HAP-1 (cell line): ENCODE measurements around the gene MYO10.

Experiments used
- DNase-seq, 2 experiments: peaks; one replicate each; pipeline ENCODE4 v3.0.0-alpha.2; 2016 to 2020; ENCODE audit warnings: low spot score in 2 of 2
- H3K27me3 ChIP-seq: fragments of 250-450 bp; sonication (Bioruptor Pico); 2 replicates; pipeline ENCODE4 v1.5.1; 2020; ENCODE audit warnings: low read depth, mild to moderate bottlenecking, moderate library complexity
- H3K36me3 ChIP-seq: fragments of 250-450 bp; sonication (Bioruptor Pico); replicated peaks from 2 replicates; pipeline ENCODE4 v1.5.1; 2020; ENCODE audit warnings: mild to moderate bottlenecking
- H3K4me1 ChIP-seq: fragments of 250-450 bp; sonication (Bioruptor Pico); 2 replicates; pipeline ENCODE4 v1.5.1; 2020; ENCODE audit warnings: mild to moderate bottlenecking
- H3K4me3 ChIP-seq: fragments of 250-450 bp; sonication (Bioruptor Pico); 2 replicates; pipeline ENCODE4 v1.5.1; 2020; ENCODE audit warnings: mild to moderate bottlenecking, moderate library complexity
- H3K9me3 ChIP-seq: fragments of 250-450 bp; sonication (Bioruptor Pico); 2 replicates; pipeline ENCODE4 v1.5.1; 2020; ENCODE audit warnings: mild to moderate bottlenecking, moderate library complexity
- in situ Hi-C: fragments of 300-500 bp; cut with MboI; formaldehyde crosslinking; loops from 3 replicates; pipeline ENCODE4 v1.14.3; 2020; ENCODE audit warnings: low sequenced_read_pairs, inconsistent platforms, mixed read lengths

MYO10 gene

DNA sequence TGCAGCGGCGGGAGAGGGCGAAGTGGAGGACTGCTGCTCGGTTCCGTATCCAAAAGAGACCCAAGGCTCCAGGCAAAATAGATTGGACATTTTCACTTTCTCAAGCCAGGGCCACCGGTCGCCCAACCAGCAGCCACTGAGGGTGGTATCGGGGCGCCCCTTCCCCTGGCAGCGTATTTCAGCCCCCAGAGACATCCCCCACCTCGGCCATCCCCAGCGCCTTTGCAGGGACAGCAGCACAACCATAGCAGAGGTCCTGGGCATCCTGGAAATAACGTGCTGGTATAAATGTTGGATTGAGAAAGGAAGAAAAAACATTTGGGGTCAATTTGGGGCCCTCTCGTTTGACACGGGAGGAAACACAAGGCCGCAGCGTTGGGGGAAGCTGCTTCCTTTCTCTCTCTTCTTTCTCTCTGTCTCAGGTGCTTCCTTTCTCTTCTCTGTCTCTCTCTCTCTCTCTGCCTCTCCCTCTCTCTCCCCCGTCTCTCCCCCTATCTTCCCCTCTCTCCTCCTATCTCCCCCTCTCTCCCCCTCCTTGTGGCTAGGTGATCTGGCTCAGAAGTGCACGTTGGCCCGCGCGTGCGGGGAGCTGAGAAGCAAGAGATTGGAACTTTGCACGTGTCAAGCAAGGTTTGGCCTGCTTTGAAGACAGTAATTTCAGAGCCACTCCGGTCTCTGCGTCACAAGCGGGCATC, 318.7 kb downstream of the MYO10 start:
- H3K9me3 ChIP-seq: no peaks in the 10 kb centered on the region
- H3K4me3 ChIP-seq: peak overlapping the region; percentile 64
- in situ Hi-C loops: no loop called here
- H3K36me3 ChIP-seq: no peaks in the 10 kb centered on the region
- peaks cover 19% of the 10 kb centered on the region for H3K4me1 ChIP-seq
- DNase-seq: no peak
- no peaks in the 10 kb centered on the region for H3K27me3 ChIP-seq

DNA sequence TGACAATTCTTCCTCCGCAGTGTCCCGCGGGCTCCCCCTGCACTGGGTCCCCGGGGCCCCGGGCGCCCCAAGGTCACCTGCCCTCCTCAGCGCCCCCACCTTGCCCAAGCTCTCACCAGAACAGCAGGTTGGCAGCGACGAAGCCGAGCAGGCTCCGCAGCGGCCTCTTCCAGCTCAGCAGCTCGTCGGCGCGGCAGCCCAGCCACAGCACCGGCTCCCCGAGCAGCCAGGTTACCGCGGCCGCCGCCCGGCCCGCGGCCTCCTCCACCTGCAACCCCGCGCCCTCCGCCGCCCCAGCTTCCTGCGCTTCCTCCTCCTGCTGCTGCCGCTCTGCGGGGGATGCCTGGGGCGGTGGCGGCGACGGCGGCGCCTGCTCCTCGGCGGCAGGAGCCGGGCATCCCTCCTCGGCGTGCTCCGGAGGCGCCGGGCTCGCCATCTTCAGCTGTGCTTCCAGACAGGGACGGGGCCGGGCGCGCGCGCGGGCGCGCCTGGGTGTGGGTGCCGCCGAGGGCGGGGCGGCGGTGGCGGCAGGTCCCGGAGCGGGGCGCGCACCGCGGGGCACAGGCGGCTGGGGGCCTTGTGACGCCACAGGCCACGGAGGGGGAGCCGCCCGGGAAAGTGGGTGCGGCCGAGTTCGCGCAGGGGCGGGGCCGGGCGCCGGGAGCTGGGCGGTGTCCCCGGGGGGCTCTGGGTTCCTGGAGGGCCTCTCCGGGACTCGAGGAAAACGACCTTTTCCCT, 319.4 kb downstream of the MYO10 start, which contains the start of gene RETREG1:
TSS of gene RETREG1 (minus strand) at position 462 of the 738 bp plus-strand sequence. CDS start at position 436, 26 bp downstream.
- Histone ChIP-seq H3K9me3 (no peaks in the 10 kb centered on the region), H3K27me3 (no peaks in the 10 kb centered on the region), H3K4me3 (peak within 1 kb of the TSS; percentile 64), H3K36me3 (no peaks in the 10 kb centered on the region), H3K4me1 (peaks cover 19% of the 10 kb centered on the region)
- in situ Hi-C loops: no loop called here
- DNase-seq: peak; percentile 46 to 80

GRCh38 chr5:16615741-16616535, 320.1 kb downstream of the MYO10 start:
- in situ Hi-C loops: no loop called here
- peak; percentile 13 to 27 for DNase-seq
- no peaks in the 10 kb centered on the region for H3K36me3 ChIP-seq
- H3K27me3 ChIP-seq: no peaks in the 10 kb centered on the region
- H3K4me3 ChIP-seq: peak overlapping the region; percentile 64
- no peaks in the 10 kb centered on the region for H3K9me3 ChIP-seq
- H3K4me1 ChIP-seq: peaks cover 19% of the 10 kb centered on the region

GRCh38 chr5:16612007-16612406, 324.1 kb downstream of the MYO10 start:
- in situ Hi-C loops: no loop called here
- no peaks in the 10 kb centered on the region for H3K9me3 ChIP-seq
- H3K36me3 ChIP-seq: no peaks in the 10 kb centered on the region
- no peaks in the 10 kb centered on the region for H3K27me3 ChIP-seq
- no peak overlapping the region for H3K4me3 ChIP-seq
- peaks cover 15% of the 10 kb centered on the region for H3K4me1 ChIP-seq
- DNase-seq: no peak
